NCI-H1417 (cell line): ENCODE data around the gene DRG2.

Experiments
- DNase-seq, 3 experiments: peaks; one replicate each; lab custom pipeline; 2025; lab: John Stamatoyannopoulos, UW

The DRG2 gene

GRCh38 chr17:18143044-18143936 is 55.5 kb downstream of the DRG2 start:
- DNase-seq, result peak in 1 of 3 experiments; percentile 3

- DNase-seq, result no peak
Measured at GRCh38 chr17:18144261-18144660, 56.5 kb downstream of the DRG2 start.

GRCh38 chr17:18144855-18145254 is 57.1 kb downstream of the DRG2 start:
- no peak for DNase-seq

- no peak for DNase-seq
Measured at GRCh38 chr17:18145811-18146210, 58.1 kb downstream of the DRG2 start.

- no peak for DNase-seq
Measured at GRCh38 chr17:18146259-18146658, 58.5 kb downstream of the DRG2 start.

- DNase-seq, result no peak
Measured at GRCh38 chr17:18146980-18147379, 59.2 kb downstream of the DRG2 start.

- no peak for DNase-seq
Measured at GRCh38 chr17:18148586-18148985, 60.8 kb downstream of the DRG2 start.

- DNase-seq, result no peak
Measured at GRCh38 chr17:18151290-18151689, 63.5 kb downstream of the DRG2 start.

- no peak for DNase-seq
Measured at GRCh38 chr17:18155179-18155578, 67.4 kb downstream of the DRG2 start.

GRCh38 chr17:18156171-18156975 is 68.6 kb downstream of the DRG2 start:
- no peak for DNase-seq

- DNase-seq, result no peak
Measured at GRCh38 chr17:18156976-18157280, 69.2 kb downstream of the DRG2 start.
